ENCODE data around the gene ARHGEF2.
A peak's percentile ranks its signal among the peaks of the same experiment; 100 is the strongest.
"Not testable (repeated sequence)": the region's sequence is repeated elsewhere in the genome, so short reads cannot be mapped to it uniquely, and the experiment has no call there.

ARHGEF2 gene

GRCh38 chr1:155989242-155990004 is 11.1 kb upstream of the ARHGEF2 start:
- peak; percentile 78 for DNase-seq

GRCh38 chr1:155984903-155985645 is 6.7 kb upstream of the ARHGEF2 start:
- DNase-seq: not testable (repeated sequence)

- DNase-seq: no peak
These were observed 6.0 kb upstream of the ARHGEF2 start for GRCh38 chr1:155984341-155984740.

- no peak for DNase-seq
These were observed 5.1 kb upstream of the ARHGEF2 start for GRCh38 chr1:155983191-155984024.

- no peak for DNase-seq
These were observed 3.8 kb upstream of the ARHGEF2 start for GRCh38 chr1:155982106-155982505.

- DNase-seq: no peak
These were observed 3.1 kb upstream of the ARHGEF2 start for GRCh38 chr1:155981266-155982088.

GRCh38 chr1:155979597-155980343 is 1.4 kb upstream of the ARHGEF2 start:
- DNase-seq: no peak

- no peak for DNase-seq
These were observed 654 bp upstream of the ARHGEF2 start for GRCh38 chr1:155978973-155979429.

- DNase-seq: peak; percentile 32
These were observed 540 bp downstream of the ARHGEF2 start for GRCh38 chr1:155977690-155978324.

GRCh38 chr1:155976913-155977689 is 1.2 kb downstream of the ARHGEF2 start:
- no peak for DNase-seq

GRCh38 chr1:155976062-155976912 is 2.1 kb downstream of the ARHGEF2 start:
- peak; percentile 77 for DNase-seq

- no peak for DNase-seq
These were observed 2.8 kb downstream of the ARHGEF2 start for GRCh38 chr1:155975375-155976061.

GRCh38 chr1:155974208-155975115 is 3.9 kb downstream of the ARHGEF2 start:
- no peak for DNase-seq

- DNase-seq: no peak
These were observed 4.6 kb downstream of the ARHGEF2 start for GRCh38 chr1:155973723-155974122.

GRCh38 chr1:155971910-155972809 is 6.2 kb downstream of the ARHGEF2 start:
- no peak for DNase-seq

- no peak for DNase-seq
These were observed 7.7 kb downstream of the ARHGEF2 start for GRCh38 chr1:155970531-155971167.
